GM19395 (cell line): ENCODE data around the gene FOXP4.

ENCODE experiments used
- ATAC-seq: cut with Tn5 transposase; IDR thresholded peaks from one replicate; pipeline ENCODE4 v1.9.1; 2021; ENCODE audit warnings: mild to moderate bottlenecking, moderate library complexity; ENCODE audit not compliant: unreplicated experiment

Gene FOXP4

DNA sequence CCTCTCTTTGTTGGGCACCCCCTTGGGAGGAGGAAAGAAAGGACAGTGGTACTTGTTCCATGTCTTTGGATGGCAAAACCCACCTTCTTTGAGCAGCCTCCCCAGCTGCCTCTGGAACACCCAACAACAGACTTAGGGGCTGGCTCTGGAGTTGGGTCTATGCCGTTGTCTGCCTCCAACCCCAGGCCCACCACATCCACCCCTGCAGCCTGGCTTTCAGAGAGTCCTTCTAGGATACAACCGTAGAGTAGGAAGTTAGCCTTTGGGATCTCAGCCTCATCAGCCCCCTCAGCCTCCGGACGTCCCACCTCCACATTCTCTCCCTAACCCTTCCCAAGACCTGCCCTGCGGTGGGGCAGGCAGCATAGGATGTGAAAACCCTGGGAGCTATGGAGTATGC is 36.4 kb downstream of the FOXP4 start:
- no peak for ATAC-seq

DNA sequence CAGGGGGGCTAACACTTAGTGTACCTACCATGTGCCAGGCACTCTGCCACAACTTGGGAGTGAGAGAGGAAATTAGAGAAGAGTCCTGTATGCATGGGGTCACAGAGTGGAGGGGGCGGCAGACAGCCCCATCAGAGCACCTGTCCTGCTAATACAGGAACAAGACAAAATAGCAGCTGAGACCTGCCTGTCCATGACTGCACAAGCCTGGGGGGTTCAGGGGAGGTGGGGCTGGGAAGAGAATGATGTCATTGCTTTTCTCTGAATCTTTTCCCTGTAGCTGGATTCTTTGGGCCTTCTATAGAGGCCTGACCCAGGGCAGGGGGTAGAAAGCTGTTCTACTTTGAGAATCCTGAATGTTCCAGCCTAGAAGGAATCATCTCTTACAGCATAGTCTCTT is 37.4 kb downstream of the FOXP4 start:
- ATAC-seq: no peak

DNA sequence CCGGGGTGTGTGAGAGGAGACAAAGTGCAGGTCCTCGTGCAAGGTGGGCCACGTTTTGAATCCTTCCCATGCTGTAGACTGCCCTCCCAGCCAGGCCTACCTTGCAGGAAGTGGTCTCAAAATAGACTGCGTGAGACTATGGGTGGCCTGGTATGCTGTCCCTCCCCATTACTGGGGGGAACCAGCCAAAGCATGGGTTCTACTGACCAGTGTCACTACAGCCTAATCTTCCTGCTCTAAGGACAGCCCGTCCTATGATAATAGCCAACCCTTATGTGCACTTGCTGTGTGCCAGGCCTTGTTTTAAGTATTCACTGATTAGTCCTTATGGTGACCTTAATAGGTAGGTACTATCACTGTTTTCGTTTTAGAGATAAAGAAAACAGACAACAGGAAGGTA is 38.0 kb downstream of the FOXP4 start:
- ATAC-seq: no peak

DNA sequence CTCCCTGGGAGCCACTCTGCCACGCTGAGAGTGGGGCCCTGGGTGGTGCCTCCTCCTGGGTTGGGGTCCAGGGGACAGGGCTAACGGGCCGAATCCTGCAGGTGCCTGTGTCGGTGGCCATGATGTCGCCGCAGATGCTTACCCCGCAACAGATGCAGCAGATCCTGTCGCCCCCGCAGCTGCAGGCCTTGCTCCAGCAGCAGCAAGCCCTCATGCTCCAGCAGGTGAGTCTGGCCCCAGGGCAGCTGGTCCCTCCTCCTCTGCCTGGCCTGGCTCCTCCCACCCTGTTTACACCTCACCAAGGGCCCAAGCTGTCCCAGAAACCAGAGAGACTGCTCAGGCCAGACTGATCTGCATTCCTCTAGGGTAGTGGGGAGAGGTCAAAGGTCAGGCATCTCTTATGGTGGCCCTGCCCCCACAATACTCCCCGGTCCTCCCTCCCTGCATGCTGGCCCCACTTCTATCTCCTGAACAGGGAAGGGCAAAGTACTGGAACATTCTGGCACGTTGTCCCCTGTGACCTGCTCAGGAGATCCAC is 38.6 kb downstream of the FOXP4 start:
- ATAC-seq: no peak

DNA sequence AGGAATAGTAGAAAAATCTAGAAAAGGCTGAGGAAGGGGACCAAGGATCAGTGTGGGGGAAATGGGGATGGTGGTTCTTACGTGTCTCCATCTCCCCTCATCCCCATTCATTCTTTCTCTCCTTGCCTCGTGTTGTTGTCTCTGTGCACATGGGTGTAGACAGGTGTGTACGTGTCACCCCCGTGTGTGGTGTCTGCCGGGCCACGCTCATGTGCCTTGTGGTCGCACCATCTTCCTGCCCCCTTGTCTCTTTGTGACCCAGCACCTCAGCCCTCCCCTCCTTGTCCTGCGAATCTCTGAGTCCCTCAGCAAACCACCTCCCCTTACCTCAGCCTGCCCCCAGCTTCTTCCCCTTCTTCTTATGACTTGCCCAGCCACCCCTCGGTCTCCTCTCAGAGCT is 39.4 kb downstream of the FOXP4 start:
- no peak for ATAC-seq

DNA sequence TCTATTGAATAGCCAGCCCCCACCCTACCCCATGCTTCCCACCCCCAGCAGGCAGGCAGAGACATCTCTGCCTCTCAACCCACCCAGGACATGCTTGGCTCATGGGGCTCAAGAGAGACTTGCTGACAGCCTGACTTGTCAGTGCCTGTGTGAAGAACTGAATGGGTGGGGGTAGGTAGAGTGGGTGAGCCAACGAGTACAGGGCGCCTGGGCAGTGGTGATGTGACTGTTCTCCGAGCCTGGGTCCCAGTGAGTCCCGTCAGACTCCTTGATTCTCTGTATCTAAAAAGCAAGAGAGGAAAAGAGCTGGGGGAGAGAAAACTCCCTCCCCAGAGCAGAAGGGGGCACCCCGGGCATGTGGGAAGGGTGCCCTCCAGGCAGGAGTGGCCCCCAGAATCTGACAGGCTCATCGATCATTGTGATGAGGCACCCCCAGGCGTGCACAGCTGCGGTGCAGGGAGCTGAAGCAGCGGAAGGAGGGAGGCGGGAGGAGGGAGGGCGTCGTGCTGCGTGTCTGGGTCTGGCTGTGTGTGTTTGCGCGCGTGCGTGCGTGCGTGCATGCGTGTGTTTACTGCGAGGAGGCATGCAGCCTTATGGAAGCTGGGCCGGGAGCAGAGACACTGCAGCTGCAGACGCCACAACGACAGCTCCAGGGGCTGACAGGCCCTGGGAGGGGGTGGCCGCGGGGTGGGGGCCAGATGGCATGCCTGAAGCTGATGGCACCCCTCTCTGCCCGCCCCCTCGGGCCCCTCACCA is 40.2 kb downstream of the FOXP4 start:
- ATAC-seq: no peak

DNA sequence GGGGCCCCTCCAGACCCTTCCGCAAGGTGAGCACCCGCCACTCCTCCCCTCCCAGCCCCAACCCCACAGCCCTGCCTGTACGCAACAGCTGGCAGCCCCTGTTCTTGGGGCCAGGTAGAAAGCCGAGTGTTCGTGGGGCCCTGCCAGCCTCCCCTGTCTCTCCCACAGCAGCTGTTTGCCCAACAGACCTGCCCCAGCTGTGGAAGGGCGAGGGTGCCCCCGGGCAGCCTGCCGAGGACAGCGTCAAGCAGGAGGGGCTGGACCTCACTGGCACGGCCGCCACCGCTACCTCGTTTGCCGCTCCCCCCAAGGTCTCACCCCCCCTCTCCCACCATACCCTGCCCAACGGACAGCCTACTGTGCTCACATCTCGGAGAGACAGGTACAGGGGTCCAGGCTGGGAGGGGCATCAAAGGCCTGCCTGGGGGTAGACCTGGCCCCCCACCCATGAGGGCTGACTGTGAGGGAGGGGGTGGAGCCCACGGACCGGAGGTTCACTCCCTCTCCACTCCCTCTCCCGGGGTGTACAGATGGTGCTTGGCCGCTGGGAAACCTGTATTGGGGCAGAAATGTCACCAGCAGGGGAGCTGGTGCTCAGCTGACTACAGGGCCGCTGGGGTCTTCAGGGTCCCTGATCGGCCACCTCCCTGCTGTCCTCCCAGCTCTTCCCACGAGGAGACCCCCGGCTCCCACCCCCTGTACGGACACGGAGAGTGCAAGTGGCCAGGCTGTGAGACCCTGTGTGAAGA is 41.1 kb downstream of the FOXP4 start:
- ATAC-seq: no peak

DNA sequence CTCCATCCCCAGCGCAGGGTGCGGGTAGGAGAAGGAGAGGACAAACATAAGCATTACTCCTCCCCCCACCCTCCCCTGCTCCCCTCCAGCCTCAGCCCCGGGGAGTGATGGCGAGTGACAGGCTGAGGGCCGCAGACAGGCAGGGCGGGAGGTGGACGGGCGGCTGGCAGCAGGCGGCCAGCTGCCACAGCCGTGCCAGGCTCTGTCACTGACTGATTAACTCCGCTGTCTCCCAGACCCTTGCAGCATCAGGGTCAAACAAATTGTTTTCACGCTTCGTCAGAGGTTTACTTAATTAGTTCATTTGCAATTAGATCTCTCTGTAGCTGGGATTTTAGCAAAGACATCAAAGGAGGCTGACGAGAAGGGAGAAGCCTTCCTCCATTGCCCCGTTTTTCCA is 41.9 kb downstream of the FOXP4 start:
- ATAC-seq: no peak

DNA sequence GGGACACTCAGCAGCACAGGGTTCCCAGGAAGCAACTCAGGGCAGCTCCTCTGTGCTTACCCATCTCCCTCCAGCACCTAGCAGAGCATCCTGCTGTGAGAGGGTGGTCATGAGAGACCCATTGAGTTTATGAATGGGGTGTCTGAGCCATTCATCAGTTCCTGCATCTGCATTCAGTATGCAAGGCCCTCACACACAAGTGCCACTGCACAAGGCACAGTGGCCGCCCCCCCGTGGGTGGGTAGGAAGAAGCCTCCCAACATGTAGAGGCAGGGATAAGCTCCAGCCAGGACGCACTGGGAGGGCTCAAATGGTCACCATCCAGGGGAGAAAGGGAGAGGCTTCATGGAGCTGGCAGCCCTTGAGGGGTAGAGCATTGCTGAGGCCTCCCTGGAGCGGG is 43.0 kb downstream of the FOXP4 start:
- no peak for ATAC-seq

DNA sequence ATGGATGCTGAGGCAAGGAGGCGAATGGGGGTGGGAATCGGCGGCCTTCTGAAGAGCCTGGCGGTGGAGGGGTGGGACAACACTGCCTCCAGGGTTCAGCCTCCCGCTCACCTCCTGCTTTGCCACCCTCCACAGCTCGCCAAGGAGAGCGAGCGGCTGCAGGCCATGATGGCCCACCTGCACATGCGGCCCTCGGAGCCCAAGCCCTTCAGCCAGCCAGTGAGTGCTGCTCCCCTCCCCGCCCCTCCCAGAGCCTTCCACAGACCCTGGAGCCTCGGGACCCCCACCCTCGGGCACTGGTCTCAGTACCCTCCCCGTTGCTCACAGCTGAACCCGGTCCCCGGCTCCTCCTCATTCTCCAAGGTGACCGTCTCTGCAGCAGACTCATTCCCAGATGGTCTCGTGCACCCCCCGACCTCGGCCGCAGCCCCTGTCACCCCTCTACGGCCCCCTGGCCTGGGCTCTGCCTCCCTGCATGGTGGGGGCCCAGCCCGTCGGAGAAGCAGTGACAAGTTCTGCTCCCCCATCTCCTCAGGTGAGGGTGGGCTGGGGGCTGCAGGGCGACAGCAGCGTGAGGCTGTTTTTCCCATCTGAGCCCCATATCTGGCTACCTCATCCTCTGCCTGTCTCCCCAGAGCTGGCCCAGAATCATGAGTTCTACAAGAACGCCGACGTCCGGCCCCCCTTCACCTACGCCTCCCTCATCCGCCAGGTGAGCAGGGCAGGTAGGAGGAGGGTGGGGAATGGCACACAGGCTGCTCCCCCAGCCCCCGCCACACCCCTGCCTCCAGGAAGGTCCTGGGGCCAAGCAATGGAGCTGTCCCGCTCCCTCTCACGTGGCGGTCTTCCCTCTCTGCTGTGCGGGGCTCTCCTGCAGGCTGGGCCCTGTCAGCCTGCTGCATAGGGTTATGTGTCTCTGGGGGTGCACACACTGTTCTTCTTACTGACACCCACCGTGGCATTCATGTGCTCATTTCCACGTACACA is 43.7 kb downstream of the FOXP4 start:
- no peak for ATAC-seq

DNA sequence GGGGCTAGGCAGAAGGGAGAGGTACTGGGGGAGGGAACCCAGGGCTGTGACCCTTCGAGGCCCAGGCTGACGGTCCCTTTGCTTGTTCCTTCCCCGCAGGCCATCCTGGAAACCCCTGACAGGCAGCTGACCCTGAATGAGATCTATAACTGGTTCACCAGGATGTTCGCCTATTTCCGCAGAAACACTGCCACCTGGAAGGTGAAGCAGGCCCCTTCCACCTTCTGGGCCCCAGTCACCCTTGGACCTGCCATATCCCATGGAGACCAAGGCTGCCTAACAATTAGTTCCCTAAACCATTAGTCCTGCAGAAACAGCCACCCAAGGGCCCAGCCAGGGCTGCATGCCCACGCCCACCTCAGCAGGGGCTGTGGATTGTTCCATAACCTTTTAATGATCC is 44.9 kb downstream of the FOXP4 start:
- ATAC-seq: no peak

DNA sequence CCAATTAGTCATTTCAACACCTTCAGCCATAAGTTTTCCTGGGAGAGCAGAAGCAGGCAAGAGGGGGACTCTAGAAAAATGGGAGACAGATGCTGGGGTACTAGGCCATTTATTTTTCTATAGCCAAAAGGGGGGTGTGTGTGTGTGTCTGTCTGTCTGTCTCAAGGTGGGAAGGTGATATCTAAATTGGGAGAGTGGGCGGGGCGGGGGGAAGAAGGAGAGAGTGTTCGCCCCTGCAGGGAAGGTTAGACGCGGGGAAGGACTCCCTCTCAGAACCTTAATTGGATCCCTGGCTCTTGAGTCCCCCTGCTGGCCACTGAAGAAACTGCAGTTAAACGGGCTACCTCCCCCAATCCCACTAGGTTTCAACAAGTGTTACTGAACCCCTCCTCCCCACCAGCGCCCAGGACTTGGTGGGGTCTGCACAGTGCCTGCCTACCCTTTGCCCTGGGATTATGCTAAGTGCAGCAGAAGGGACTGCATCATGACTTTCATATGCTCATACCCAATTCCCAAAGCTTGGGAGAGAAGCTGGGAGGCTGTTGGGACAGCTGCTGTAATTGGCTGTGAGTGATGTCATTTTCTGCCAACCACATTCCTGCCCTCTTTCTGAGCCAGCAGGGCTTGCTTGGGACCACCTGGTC is 45.8 kb downstream of the FOXP4 start:
- no peak for ATAC-seq

DNA sequence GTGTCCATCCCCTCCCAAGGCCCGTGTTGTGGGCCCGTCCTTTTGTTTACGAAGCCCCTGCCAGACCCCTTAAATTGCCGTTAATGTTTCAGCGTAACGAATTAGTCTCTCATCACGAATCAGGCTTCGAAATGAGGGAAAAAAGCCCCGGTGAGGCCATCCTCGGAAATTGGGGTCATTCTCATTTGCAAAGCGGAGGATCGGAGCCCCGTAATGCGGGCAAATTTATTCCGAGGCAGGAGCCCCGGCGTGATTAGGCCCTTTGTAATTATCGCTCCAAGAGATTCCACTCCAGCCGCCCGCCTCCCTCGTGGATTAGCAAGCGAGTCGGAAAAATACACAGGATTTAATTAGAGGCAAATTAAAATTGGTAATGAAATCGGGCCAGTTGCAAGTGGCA is 47.2 kb downstream of the FOXP4 start:
- no peak for ATAC-seq

DNA sequence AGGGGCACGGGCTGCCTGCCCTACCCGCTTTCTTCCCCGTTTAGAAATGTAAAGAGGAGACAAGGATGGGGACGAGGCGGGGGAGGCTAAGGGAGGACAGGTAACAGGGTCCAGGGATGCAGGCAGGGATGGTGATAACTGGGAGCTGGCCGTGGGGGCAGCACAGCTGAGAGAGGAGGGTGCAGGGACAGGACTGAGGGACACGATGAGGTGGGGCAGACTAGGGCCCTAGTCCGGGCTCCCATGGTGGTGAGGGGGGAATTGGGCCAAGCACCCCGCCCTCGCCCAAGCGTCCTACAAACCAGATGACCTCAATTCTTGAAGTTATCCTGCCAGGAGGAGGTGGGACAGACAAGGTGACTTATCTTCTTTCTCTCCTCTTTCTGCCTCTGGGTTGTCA is 47.7 kb downstream of the FOXP4 start:
- ATAC-seq: no peak

DNA sequence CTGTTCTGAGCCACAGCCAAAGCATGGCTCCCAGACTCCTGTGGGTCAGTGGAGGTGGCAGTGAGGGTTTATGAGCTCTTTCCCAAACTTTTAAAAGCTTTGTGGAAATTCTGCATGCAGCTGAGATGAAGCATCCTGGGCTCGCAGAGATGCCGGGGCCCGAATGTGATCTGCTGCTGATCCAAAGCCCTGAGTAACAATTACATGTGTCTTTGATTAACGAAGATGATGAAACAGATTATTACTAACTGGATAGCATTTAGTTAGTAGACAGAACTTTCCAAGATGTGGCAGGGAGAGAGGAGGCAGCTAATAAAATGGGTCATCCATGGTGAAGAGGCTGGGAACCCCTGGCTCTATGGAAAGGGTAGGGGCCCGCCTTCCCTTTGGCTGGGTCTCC is 48.1 kb downstream of the FOXP4 start:
- no peak for ATAC-seq

DNA sequence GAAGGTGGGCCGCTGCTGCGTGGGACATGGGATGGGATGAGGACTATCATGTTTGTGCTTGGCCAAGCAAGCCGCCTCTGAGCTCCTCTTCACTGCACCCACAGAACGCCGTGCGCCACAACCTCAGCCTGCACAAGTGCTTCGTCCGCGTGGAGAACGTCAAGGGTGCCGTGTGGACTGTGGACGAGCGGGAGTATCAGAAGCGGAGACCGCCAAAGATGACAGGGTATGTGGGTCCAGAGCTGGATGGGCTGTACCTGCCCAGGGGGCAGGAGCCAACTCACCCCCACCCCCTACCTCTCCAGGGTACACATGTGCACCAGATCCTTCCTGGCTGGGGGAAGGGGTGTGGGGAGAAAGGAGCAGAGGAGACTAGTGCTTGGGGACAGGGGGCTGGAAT is 48.6 kb downstream of the FOXP4 start:
- no peak for ATAC-seq

DNA sequence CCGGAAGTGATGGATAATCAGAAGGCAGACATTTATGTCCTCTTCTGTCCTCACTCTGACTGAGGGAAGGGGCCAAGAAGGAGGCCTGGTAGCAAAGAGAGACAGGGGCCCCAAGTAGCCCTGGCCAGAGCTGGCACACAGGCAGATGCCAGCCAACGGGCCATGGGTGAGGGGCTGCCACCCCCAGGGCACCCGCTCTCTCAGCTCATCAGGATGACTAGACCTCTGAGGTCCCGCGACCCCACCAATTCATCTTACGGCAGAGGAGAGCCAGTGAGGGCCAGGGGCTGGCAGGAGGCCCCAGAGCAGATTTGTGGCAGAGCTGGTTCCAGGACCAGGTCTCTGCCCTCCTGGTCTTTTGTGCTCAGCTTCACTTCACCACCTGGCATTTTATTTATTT is 49.0 kb downstream of the FOXP4 start:
- no peak for ATAC-seq

DNA sequence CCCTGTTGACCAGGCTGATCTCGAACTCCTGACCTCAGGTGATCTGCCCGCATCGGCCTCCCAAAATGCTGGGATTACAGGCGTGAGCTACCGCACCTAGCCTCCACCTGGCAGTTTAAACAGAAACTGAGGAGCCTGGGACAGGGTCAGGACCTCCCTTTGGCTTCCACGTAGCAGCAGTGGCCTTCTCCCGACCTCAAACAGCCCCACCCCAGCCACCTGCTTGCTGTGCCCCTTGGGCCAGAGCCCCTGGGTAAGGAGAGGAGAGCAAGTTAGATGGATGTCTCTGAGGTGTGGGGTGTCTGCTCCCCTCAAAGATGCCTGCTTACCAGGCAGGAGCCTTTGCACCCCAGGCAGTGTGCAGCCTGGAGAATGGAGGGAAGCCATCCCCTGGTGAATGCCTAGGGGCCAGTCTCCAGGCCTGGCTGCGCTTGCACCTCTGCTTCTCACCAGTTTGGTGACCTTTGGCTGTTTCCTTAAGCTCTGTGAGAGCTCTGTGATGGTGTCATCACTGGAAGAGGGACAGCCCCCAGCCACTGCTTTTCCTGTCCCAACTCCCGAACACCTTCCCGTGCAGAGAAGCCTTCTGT is 50.0 kb downstream of the FOXP4 start:
- ATAC-seq: no peak

DNA sequence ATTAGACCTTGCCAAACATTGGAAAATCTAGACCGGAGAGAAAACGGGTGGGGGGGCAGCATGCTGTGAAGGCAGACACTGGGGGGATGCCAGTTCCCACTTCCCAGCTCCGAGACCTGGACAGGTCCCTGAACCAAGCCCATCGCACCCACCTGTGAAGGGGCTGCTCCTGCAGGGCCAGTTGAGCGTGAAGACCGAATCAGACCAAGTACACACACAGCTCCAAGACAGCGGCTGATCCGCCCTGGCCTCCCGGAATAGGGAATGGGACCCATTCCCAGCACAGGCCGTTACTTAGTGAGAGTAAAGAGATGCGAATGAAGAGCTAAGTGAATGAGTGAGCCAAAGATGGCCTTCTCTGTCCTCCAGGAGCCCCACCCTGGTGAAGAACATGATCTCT is 50.6 kb downstream of the FOXP4 start:
- no peak for ATAC-seq

DNA sequence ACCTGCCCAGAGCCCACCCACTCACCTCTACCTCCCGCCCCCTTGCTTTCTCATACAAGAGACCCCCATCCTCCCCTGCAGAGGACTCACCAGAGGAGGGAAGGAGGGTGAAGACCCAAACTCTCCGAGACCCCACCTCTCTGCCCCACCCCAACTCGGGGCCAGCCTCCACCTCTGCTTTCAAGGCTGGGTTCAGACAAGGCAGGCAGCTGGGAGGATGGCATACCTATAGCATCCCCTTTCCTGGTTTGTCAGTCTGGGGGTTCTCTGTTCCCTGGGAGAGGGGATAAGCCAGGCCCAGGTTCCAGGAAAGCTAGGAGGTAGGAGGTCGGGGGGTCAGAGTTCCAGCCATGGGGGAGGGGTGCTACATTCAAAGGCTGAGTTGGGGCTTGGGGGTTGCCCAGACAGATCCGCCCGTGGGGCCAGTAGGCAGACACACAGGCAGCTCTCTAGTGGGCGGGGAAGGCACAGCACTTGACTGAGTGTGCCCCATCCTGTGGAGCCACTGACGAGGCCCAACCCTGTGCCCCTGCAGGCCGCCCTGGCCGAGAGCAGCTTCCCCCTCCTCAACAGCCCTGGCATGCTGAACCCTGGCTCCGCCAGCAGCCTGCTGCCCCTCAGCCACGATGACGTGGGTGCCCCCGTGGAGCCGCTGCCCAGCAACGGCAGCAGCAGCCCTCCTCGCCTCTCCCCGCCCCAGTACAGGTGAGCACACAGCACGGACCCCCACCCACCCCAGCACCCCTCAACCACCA is 51.2 kb downstream of the FOXP4 start:
- no peak for ATAC-seq
